H9 (cell line): Measurements from ENCODE around the gene GRIK1. TPM values are rescaled to one million over a fixed set of nuclear protein-coding genes. Genes with fewer than 3 reads are reported as not detected.
A peak's percentile ranks its signal among the peaks of the same experiment; 100 is the strongest.

Source experiments
- DNase-seq: peaks from one replicate; pipeline ENCODE4 v3.0.0-alpha.2; 2017
- H2AFZ ChIP-seq: one replicate; pipeline ENCODE4 v1.6.1; 2013; ENCODE audit warnings: mild to moderate bottlenecking, low read length, control low read depth, moderate library complexity
- H2AK5ac ChIP-seq: 2 replicates; pipeline ENCODE4 v1.6.1; 2013; ENCODE audit warnings: low read length, control low read depth, mixed read lengths; ENCODE audit not compliant: insufficient read length
- H2BK120ac ChIP-seq: one replicate; pipeline ENCODE4 v1.6.1; 2013; ENCODE audit warnings: low read depth, mild to moderate bottlenecking, low read length, control low read depth, inconsistent platforms; ENCODE audit not compliant: poor library complexity, severe bottlenecking
- H2BK12ac ChIP-seq: 2 replicates; pipeline ENCODE4 v1.6.1; 2013; ENCODE audit warnings: low read length, control low read depth, mixed read lengths, low read depth; ENCODE audit not compliant: insufficient read length
- H2BK15ac ChIP-seq: 2 replicates; pipeline ENCODE4 v1.6.1; 2013; ENCODE audit warnings: low read depth, low read length, control low read depth
- H2BK20ac ChIP-seq: one replicate; pipeline ENCODE4 v1.6.1; 2013; ENCODE audit warnings: low read depth, mild to moderate bottlenecking, low read length, control low read depth, inconsistent platforms; ENCODE audit not compliant: poor library complexity, severe bottlenecking
- H2BK5ac ChIP-seq: 2 replicates; pipeline ENCODE4 v1.6.1; 2013; ENCODE audit warnings: low read length, control low read depth, mixed read lengths; ENCODE audit not compliant: insufficient read length
- H3K14ac ChIP-seq: 2 replicates; pipeline ENCODE4 v1.6.1; 2013; ENCODE audit warnings: low read length, control low read depth; ENCODE audit not compliant: insufficient read depth
- H3K18ac ChIP-seq: 2 replicates; pipeline ENCODE4 v1.6.1; 2013; ENCODE audit warnings: low read depth, mild to moderate bottlenecking, mixed read lengths, low read length, control low read depth; ENCODE audit not compliant: insufficient read length
- H3K23ac ChIP-seq: 2 replicates; pipeline ENCODE4 v1.6.1; 2013; ENCODE audit warnings: low read length, control low read depth, mixed read lengths, low read depth; ENCODE audit not compliant: insufficient read length
- H3K23me2 ChIP-seq: 2 replicates; pipeline ENCODE4 v1.6.1; 2013; ENCODE audit warnings: low read depth, mild to moderate bottlenecking, mixed read lengths, low read length, control low read depth; ENCODE audit not compliant: insufficient read length, poor library complexity, severe bottlenecking
- H3K27ac ChIP-seq: 2 replicates; pipeline ENCODE4 v1.5.1; 2013; ENCODE audit warnings: low read length, control low read depth, mixed read lengths, low read depth; ENCODE audit not compliant: insufficient read length
- H3K27me3 ChIP-seq: 2 replicates; pipeline ENCODE4 v1.6.1; 2013; ENCODE audit warnings: low read length, control low read depth, inconsistent platforms; ENCODE audit not compliant: insufficient read depth
- H3K4ac ChIP-seq: 2 replicates; pipeline ENCODE4 v1.6.1; 2013; ENCODE audit warnings: low read depth, mild to moderate bottlenecking, control low read depth, inconsistent platforms, low read length, moderate library complexity
- H3K4me1 ChIP-seq: 2 replicates; pipeline ENCODE4 v1.6.1; 2013; ENCODE audit warnings: low read length, control low read depth, inconsistent platforms; ENCODE audit not compliant: insufficient read depth
- H3K4me2 ChIP-seq: 2 replicates; pipeline ENCODE4 v1.6.1; 2013; ENCODE audit warnings: low read length, control low read depth, mixed read lengths; ENCODE audit not compliant: insufficient read length, insufficient read depth
- H3K56ac ChIP-seq: 2 replicates; pipeline ENCODE4 v1.6.1; 2013; ENCODE audit warnings: low read depth, mild to moderate bottlenecking, mixed read lengths, low read length, control low read depth; ENCODE audit not compliant: insufficient read length
- H3K79me1 ChIP-seq: 2 replicates; pipeline ENCODE4 v1.6.1; 2013; ENCODE audit warnings: low read depth, mild to moderate bottlenecking, moderate library complexity, low read length, control low read depth, inconsistent platforms; ENCODE audit not compliant: insufficient read depth, poor library complexity, severe bottlenecking
- H3K79me2 ChIP-seq: 2 replicates; pipeline ENCODE4 v1.6.1; 2013; ENCODE audit warnings: low read length, control low read depth, inconsistent platforms; ENCODE audit not compliant: insufficient read depth
- H3K9ac ChIP-seq: 2 replicates; pipeline ENCODE4 v1.6.1; 2013; ENCODE audit warnings: low read length, control low read depth, mixed read lengths; ENCODE audit not compliant: insufficient read length; ENCODE audit errors: extremely low read depth
- H3K9me3 ChIP-seq: one replicate; pipeline ENCODE4 v1.6.1; 2013; ENCODE audit warnings: low read depth, low read length, inconsistent platforms; ENCODE audit not compliant: control insufficient read depth
- H3T11ph ChIP-seq: one replicate; pipeline ENCODE4 v1.6.1; 2013; ENCODE audit warnings: mild to moderate bottlenecking, low read length, control low read depth, inconsistent platforms
- H4K20me1 ChIP-seq: one replicate; pipeline ENCODE4 v1.6.1; 2013; ENCODE audit not compliant: control insufficient read depth, insufficient read length, insufficient read depth
- H4K5ac ChIP-seq: 2 replicates; pipeline ENCODE4 v1.6.1; 2013; ENCODE audit warnings: low read depth, mild to moderate bottlenecking, mixed read lengths, low read length, control low read depth; ENCODE audit not compliant: insufficient read length
- H4K8ac ChIP-seq: replicated peaks from 2 replicates; pipeline ENCODE4 v1.6.1; 2013; ENCODE audit warnings: low read length, control low read depth, mixed read lengths, low read depth; ENCODE audit not compliant: insufficient read length
- H4K91ac ChIP-seq: 2 replicates; pipeline ENCODE4 v1.6.1; 2013; ENCODE audit warnings: low read depth, mild to moderate bottlenecking, moderate library complexity, mixed read lengths, low read length, control low read depth; ENCODE audit not compliant: insufficient read length
- H3K27ac Mint-ChIP-seq, 3 experiments: 2 replicates in 2 of 3; 3 replicates in 1 of 3; pipeline ENCODE4 v1.8.0; 2020 to 2021; ENCODE audit warnings: mixed read lengths in 3 of 3, mild to moderate bottlenecking in 1 of 3, moderate library complexity in 1 of 3
- H3K27me3 Mint-ChIP-seq: 2 replicates; pipeline ENCODE4 v1.8.0; 2021; ENCODE audit warnings: low read depth, mild to moderate bottlenecking, moderate library complexity, mixed read lengths
- H3K36me3 Mint-ChIP-seq, 3 experiments: 2 replicates in 2 of 3; 3 replicates in 1 of 3; pipeline ENCODE4 v1.8.0; 2020 to 2021; ENCODE audit warnings: low read depth in 3 of 3, mixed read lengths in 3 of 3; ENCODE audit not compliant: insufficient read depth in 1 of 3
- H3K4me1 Mint-ChIP-seq, 2 experiments: 2 replicates each; pipeline ENCODE4 v1.8.0; 2020; ENCODE audit warnings: mixed read lengths in 2 of 2
- H3K4me3 Mint-ChIP-seq, 2 experiments: 2 replicates in 1 of 2; 3 replicates in 1 of 2; pipeline ENCODE4 v1.8.0; 2020 to 2021; ENCODE audit warnings: mild to moderate bottlenecking in 2 of 2, mixed read lengths in 2 of 2, moderate library complexity in 1 of 2
- H3K9me3 Mint-ChIP-seq, 2 experiments: 2 replicates in 1 of 2; 3 replicates in 1 of 2; pipeline ENCODE4 v1.8.0; 2020; ENCODE audit warnings: mild to moderate bottlenecking in 2 of 2, mixed read lengths in 2 of 2, moderate library complexity in 1 of 2
- WGBS: extraction: QIAGEN DNeasy Blood & Tissue Kit; methylation state at CpG from one replicate; pipeline ENCODE4 v1.1.7; 2013; ENCODE audit warnings: missing lambda C conversion rate, low lambda C conversion rate, mixed read lengths; ENCODE audit not compliant: insufficient read length; ENCODE audit errors: extremely low coverage; 5-methylcytosine and 5-hydroxymethylcytosine counted together
- total RNA-seq: library from RNA; stranded (reverse); gene quantifications from 2 replicates; pipeline ENCODE4 v1.2.1, GENCODE V29; 2021
- TF ChIP-seq, protein P1 (sequence below): fragments of 200-600 bp; sonication (generic); conservative IDR thresholded peaks from 3 replicates; pipeline ENCODE4 v1.8.0; 2021; ENCODE audit warnings: antibody characterized with exemption, mild to moderate bottlenecking

The GRIK1 gene
- total RNA-seq, 1 experiment from 2014 or later, result not detected

- Histone ChIP-seq H2BK12ac (no peak overlapping the region), H3K56ac (no peak overlapping the region), H3K79me1 (no peaks in the 10 kb centered on the region), H3K18ac (no peak overlapping the region), H3K4ac (no peak overlapping the region), H3T11ph (no peak overlapping the region), H3K9ac (no peak overlapping the region), H2BK120ac (no peak overlapping the region), H3K79me2 (no peaks in the 10 kb centered on the region), H3K14ac (no peak overlapping the region), H3K27me3 (no peaks in the 10 kb centered on the region), H2BK20ac (no peak overlapping the region), H3K23me2 (no peaks in the 10 kb centered on the region), H2BK5ac (no peak overlapping the region), H3K23ac (no peak overlapping the region), H3K9me3 (no peaks in the 10 kb centered on the region), H4K8ac (no peak overlapping the region), H3K27ac (no peak overlapping the region), H4K91ac (no peak overlapping the region), H2BK15ac (no peak overlapping the region), H3K4me1 (no peaks in the 10 kb centered on the region), H4K5ac (no peak overlapping the region), H2AFZ (no peak overlapping the region), H2AK5ac (no peak overlapping the region), H4K20me1 (no peaks in the 10 kb centered on the region), H3K4me2 (no peak overlapping the region)
- no peak overlapping the region for H3K4me3 Mint-ChIP-seq
- peaks cover 0 to 9% (median 9%) of the 10 kb centered on the region in 3 experiments; a peak in 5 of 7 replicates for H3K36me3 Mint-ChIP-seq
- peak; percentile 31 for DNase-seq
- WGBS, result no CpG with 5 or more reads among the region's 12 CpGs
- TF ChIP-seq, protein P1, sequence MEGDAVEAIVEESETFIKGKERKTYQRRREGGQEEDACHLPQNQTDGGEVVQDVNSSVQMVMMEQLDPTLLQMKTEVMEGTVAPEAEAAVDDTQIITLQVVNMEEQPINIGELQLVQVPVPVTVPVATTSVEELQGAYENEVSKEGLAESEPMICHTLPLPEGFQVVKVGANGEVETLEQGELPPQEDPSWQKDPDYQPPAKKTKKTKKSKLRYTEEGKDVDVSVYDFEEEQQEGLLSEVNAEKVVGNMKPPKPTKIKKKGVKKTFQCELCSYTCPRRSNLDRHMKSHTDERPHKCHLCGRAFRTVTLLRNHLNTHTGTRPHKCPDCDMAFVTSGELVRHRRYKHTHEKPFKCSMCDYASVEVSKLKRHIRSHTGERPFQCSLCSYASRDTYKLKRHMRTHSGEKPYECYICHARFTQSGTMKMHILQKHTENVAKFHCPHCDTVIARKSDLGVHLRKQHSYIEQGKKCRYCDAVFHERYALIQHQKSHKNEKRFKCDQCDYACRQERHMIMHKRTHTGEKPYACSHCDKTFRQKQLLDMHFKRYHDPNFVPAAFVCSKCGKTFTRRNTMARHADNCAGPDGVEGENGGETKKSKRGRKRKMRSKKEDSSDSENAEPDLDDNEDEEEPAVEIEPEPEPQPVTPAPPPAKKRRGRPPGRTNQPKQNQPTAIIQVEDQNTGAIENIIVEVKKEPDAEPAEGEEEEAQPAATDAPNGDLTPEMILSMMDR, result no peak
- peaks cover 3 to 7% of the 10 kb centered on the region in 2 experiments; a peak in 3 of 5 replicates for H3K9me3 Mint-ChIP-seq
- H3K27ac Mint-ChIP-seq, result no peak overlapping the region
- peaks cover 28 to 41% of the 10 kb centered on the region in 2 experiments for H3K4me1 Mint-ChIP-seq
- H3K27me3 Mint-ChIP-seq, result no peaks in the 10 kb centered on the region
Observed at GRCh38 chr21:29873908-29874307, 65.9 kb downstream of the GRIK1 start.
